Esophagus muscularis mucosa (tissue), 3 donors: ENCODE results near the gene PEX11G.

Source experiments
- POLR2A ChIP-seq: fragments of 450-650 bp; IDR thresholded peaks from one replicate; pipeline ENCODE4 v1.6.1; 2017; ENCODE audit warnings: antibody characterized with exemption, moderate library complexity, mild to moderate bottlenecking, low read depth
- TF ChIP-seq, protein P1 (sequence below), 3 experiments: fragments of 200-600 bp in 2 of 3; fragments of 450-650 bp in 1 of 3; sonication (generic) in 2 of 3; IDR thresholded peaks; one replicate each; pipeline ENCODE4 v1.5.1; 2017 to 2019; ENCODE audit warnings: antibody characterized with exemption in 3 of 3, mild to moderate bottlenecking in 2 of 3, moderate library complexity in 1 of 3

DNA sequence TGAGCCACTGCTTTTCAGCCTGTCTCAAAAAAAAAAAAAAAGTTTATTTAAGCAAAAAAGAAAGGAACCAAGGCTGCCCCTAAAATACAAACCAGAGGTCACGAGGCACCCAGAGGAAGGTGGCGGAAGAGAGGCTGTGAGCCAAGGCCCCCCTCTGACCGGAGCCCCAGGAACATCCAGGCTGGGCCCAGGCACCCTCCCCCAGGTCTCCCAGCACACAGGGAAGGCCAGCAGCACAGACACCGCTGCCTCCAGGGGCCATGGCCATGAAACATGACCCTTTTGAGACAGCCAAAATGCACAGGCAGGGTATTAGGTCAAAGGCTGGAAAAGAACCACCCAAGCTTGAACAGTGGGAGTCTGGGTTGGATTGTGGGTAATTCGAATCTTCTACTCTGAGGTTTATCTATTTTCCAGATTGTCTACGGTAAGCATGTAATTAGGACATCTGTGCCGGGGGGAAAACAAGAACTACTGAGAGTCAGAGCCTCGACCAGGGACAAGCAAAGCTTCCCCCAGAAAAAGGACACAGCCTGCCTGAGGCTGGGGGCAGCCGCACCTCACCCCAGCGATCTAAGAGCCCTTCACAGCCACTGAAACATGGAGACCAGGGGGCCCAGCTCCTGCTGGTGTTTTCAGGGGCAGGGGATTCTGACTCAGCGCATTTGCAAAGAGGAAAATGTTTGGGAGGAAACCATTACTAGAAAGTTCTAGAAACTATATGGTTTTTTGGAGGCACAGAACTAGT, 8.4 kb downstream of the PEX11G start:
- TF ChIP-seq POLR2A = no peak
- TF ChIP-seq, protein P1, sequence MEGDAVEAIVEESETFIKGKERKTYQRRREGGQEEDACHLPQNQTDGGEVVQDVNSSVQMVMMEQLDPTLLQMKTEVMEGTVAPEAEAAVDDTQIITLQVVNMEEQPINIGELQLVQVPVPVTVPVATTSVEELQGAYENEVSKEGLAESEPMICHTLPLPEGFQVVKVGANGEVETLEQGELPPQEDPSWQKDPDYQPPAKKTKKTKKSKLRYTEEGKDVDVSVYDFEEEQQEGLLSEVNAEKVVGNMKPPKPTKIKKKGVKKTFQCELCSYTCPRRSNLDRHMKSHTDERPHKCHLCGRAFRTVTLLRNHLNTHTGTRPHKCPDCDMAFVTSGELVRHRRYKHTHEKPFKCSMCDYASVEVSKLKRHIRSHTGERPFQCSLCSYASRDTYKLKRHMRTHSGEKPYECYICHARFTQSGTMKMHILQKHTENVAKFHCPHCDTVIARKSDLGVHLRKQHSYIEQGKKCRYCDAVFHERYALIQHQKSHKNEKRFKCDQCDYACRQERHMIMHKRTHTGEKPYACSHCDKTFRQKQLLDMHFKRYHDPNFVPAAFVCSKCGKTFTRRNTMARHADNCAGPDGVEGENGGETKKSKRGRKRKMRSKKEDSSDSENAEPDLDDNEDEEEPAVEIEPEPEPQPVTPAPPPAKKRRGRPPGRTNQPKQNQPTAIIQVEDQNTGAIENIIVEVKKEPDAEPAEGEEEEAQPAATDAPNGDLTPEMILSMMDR (IDR thresholded peaks at IDR 0.05) = no peak
